Esophagus (tissue), 2 donors: ENCODE results near the gene RFX1. TPM values are rescaled to one million over a fixed set of nuclear protein-coding genes. Genes with fewer than 3 reads are reported as not detected.

ENCODE experiments used
- H3K27ac ChIP-seq, 2 donors: one replicate each; pipeline ENCODE4 v1.5.1; 2013; ENCODE audit warnings: low read depth in 2 of 2, mild to moderate bottlenecking in 2 of 2, inconsistent platforms in 1 of 2, low read length in 1 of 2, moderate library complexity in 1 of 2
- H3K27me3 ChIP-seq, 2 donors: one replicate each; pipeline ENCODE4 v1.6.1; 2013; ENCODE audit warnings: low read length in 2 of 2, control low read depth in 1 of 2, mild to moderate bottlenecking in 1 of 2; ENCODE audit not compliant: insufficient read depth in 2 of 2, control insufficient read depth in 1 of 2
- H3K36me3 ChIP-seq, 2 donors: one replicate each; pipeline ENCODE4 v1.6.1; 2013; ENCODE audit warnings: low read length in 1 of 2; ENCODE audit not compliant: control insufficient read depth in 2 of 2, insufficient read depth in 2 of 2
- H3K4me1 ChIP-seq, 2 donors: one replicate each; pipeline ENCODE4 v1.6.1; 2013; ENCODE audit warnings: low read length in 1 of 2; ENCODE audit not compliant: control insufficient read depth in 2 of 2, insufficient read depth in 2 of 2
- H3K4me3 ChIP-seq, 2 donors: one replicate each; pipeline ENCODE4 v1.5.1; 2013; ENCODE audit warnings: low read length in 2 of 2, mild to moderate bottlenecking in 2 of 2, low read depth in 1 of 2, moderate library complexity in 1 of 2
- H3K9me3 ChIP-seq, 2 donors: one replicate each; pipeline ENCODE4 v1.6.1; 2013; ENCODE audit warnings: mild to moderate bottlenecking in 2 of 2, low read depth in 1 of 2, low read length in 1 of 2, moderate library complexity in 1 of 2; ENCODE audit not compliant: control insufficient read depth in 2 of 2, insufficient read depth in 1 of 2
- WGBS, 2 donors: extraction: QIAGEN DNeasy Blood & Tissue Kit; methylation state at CpG; one replicate each; pipeline ENCODE4 v1.1.7; 2013; 5-methylcytosine and 5-hydroxymethylcytosine counted together
- polyA plus RNA-seq, 2 donors: library from polyadenylated mRNA; stranded (reverse); fragments of 200-250 nt; gene quantifications; one replicate each; pipeline ENCODE4 v1.2.3, GENCODE V29; 2013
- donor health status: healthy with polysubstance abuse.
- donor health status: Bipolar disorder and iron deficiency.

The RFX1 gene
- polyA plus RNA-seq, 2 donors, result 3.8 to 6.6 TPM

- H3K9me3 ChIP-seq, result peaks cover 0 to 5% of the 10 kb centered on the region in 2 donors
- peaks cover 0 to 8% of the 10 kb centered on the region in 2 donors for H3K4me1 ChIP-seq
- no peak overlapping the region for H3K27ac ChIP-seq
- no peak overlapping the region for H3K4me3 ChIP-seq
- 92 to 95% methylated on average over 2 of the region's 2 CpGs for WGBS, 2 donors
- H3K27me3 ChIP-seq, result no peaks in the 10 kb centered on the region
- peaks cover 5 to 11% of the 10 kb centered on the region in 2 donors for H3K36me3 ChIP-seq
Measured at GRCh38 chr19:13934785-13935109, 71.4 kb downstream of the RFX1 start.

GRCh38 chr19:13932911-13933393 lies 73.2 kb downstream of the RFX1 start:
- Histone ChIP-seq H3K4me1 (peaks cover 0 to 8% of the 10 kb centered on the region in 2 donors), H3K9me3 (peaks cover 0 to 5% of the 10 kb centered on the region in 2 donors), H3K27me3 (no peaks in the 10 kb centered on the region), H3K36me3 (peaks cover 5 to 19% of the 10 kb centered on the region in 2 donors), H3K4me3 (no peak overlapping the region), H3K27ac (no peak overlapping the region)
- WGBS, 2 donors, result 83 to 88% methylated on average over 41 to 42 of the region's 42 CpGs

- H3K4me1 ChIP-seq, result peaks cover 0 to 4% of the 10 kb centered on the region in 2 donors
- H3K36me3 ChIP-seq, result peaks cover 5 to 23% of the 10 kb centered on the region in 2 donors
- peaks cover 0 to 5% of the 10 kb centered on the region in 2 donors for H3K9me3 ChIP-seq
- no peak overlapping the region for H3K4me3 ChIP-seq
- H3K27me3 ChIP-seq, result no peaks in the 10 kb centered on the region
- WGBS, 2 donors, result 82 to 88% methylated on average over 6 of the region's 6 CpGs
- H3K27ac ChIP-seq, result no peak overlapping the region
Measured at GRCh38 chr19:13932149-13932637, 73.9 kb downstream of the RFX1 start.

GRCh38 chr19:13931391-13932148 lies 74.5 kb downstream of the RFX1 start:
- Histone ChIP-seq H3K27me3 (no peaks in the 10 kb centered on the region), H3K36me3 (peaks cover 6 to 29% of the 10 kb centered on the region in 2 donors), H3K27ac (no peak overlapping the region), H3K9me3 (peaks cover 0 to 5% of the 10 kb centered on the region in 2 donors), H3K4me1 (peaks cover 0 to 4% of the 10 kb centered on the region in 2 donors), H3K4me3 (no peak overlapping the region)
- WGBS, 2 donors, result 79 to 83% methylated on average over 29 to 30 of the region's 30 CpGs

GRCh38 chr19:13930402-13930801 lies 75.7 kb downstream of the RFX1 start:
- Histone ChIP-seq H3K9me3 (peaks cover 0 to 5% of the 10 kb centered on the region in 2 donors), H3K36me3 (peaks cover 10 to 34% of the 10 kb centered on the region in 2 donors), H3K27me3 (no peaks in the 10 kb centered on the region), H3K4me1 (peaks cover 0 to 4% of the 10 kb centered on the region in 2 donors), H3K4me3 (no peak overlapping the region), H3K27ac (no peak overlapping the region)
- WGBS, 2 donors, result 85 to 86% methylated on average over 14 to 17 of the region's 17 CpGs

- Histone ChIP-seq H3K4me3 (no peak overlapping the region), H3K9me3 (peaks cover 0 to 5% of the 10 kb centered on the region in 2 donors), H3K27me3 (no peaks in the 10 kb centered on the region), H3K4me1 (peaks cover 0 to 4% of the 10 kb centered on the region in 2 donors), H3K27ac (no peak overlapping the region), H3K36me3 (peaks cover 12 to 34% of the 10 kb centered on the region in 2 donors)
- WGBS, 2 donors, result 86 to 87% methylated on average over 11 to 17 of the region's 17 CpGs
Measured at GRCh38 chr19:13929956-13930355, 76.2 kb downstream of the RFX1 start.

GRCh38 chr19:13929340-13929739 lies 76.8 kb downstream of the RFX1 start:
- no peaks in the 10 kb centered on the region for H3K27me3 ChIP-seq
- 82 to 83% methylated on average over 12 of the region's 12 CpGs for WGBS, 2 donors
- H3K36me3 ChIP-seq, result peaks cover 14 to 34% of the 10 kb centered on the region in 2 donors
- H3K9me3 ChIP-seq, result no peaks in the 10 kb centered on the region
- H3K27ac ChIP-seq, result no peak overlapping the region
- peaks cover 0 to 3% of the 10 kb centered on the region in 2 donors for H3K4me1 ChIP-seq
- no peak overlapping the region for H3K4me3 ChIP-seq

GRCh38 chr19:13926715-13927114 lies 79.4 kb downstream of the RFX1 start:
- Histone ChIP-seq H3K4me3 (no peak overlapping the region), H3K27me3 (no peaks in the 10 kb centered on the region), H3K36me3 (peaks cover 14 to 53% of the 10 kb centered on the region in 2 donors), H3K4me1 (no peaks in the 10 kb centered on the region), H3K9me3 (no peaks in the 10 kb centered on the region), H3K27ac (no peak overlapping the region)
- 78 to 81% methylated on average over 8 of the region's 8 CpGs for WGBS, 2 donors

- Histone ChIP-seq H3K27ac (no peak overlapping the region), H3K27me3 (no peaks in the 10 kb centered on the region), H3K36me3 (peaks cover 15 to 55% of the 10 kb centered on the region in 2 donors), H3K9me3 (peaks cover 0 to 1% of the 10 kb centered on the region in 2 donors), H3K4me3 (no peak overlapping the region), H3K4me1 (no peaks in the 10 kb centered on the region)
- 86 to 94% methylated on average over 4 of the region's 4 CpGs for WGBS, 2 donors
Measured at GRCh38 chr19:13926010-13926409, 80.1 kb downstream of the RFX1 start.
